GM19238 (cell line): ENCODE data around the gene CREB3L4.

Experiments
- DNase-seq: peaks from one replicate; pipeline ENCODE4 v3.0.0; 2011; ENCODE audit warnings: low spot score; ENCODE audit not compliant: insufficient read length

Gene CREB3L4

GRCh38 chr1:153967107-153967999, at the start of gene CREB3L4:
CREB3L4 (plus strand) TSS chr1:153967902; CDS start chr1:153968526, 624 bp downstream.
- peak; percentile 81 for DNase-seq

- DNase-seq, result no peak
These were observed 47.5 kb upstream of the CREB3L4 start for GRCh38 chr1:153919876-153920852.

GRCh38 chr1:153921080-153921802, 46.5 kb upstream of the CREB3L4 start:
- no peak for DNase-seq

DNA sequence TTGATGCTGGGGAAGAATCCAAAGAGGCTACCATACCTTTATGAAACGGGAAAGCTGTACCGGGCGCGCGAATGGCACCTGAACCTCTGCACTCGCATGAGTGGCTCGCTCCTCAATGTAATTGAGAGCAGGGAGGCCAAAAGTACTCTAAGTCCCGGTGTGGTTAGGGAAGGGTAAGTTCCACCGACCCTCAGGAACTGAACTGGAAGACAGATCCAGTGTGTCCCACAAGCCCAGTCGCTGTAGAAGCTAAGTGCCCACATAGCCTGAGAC, 46.0 kb upstream of the CREB3L4 start:
- no peak for DNase-seq

- DNase-seq, result peak; percentile 49
These were observed 45.4 kb upstream of the CREB3L4 start for GRCh38 chr1:153922076-153922971.

DNA sequence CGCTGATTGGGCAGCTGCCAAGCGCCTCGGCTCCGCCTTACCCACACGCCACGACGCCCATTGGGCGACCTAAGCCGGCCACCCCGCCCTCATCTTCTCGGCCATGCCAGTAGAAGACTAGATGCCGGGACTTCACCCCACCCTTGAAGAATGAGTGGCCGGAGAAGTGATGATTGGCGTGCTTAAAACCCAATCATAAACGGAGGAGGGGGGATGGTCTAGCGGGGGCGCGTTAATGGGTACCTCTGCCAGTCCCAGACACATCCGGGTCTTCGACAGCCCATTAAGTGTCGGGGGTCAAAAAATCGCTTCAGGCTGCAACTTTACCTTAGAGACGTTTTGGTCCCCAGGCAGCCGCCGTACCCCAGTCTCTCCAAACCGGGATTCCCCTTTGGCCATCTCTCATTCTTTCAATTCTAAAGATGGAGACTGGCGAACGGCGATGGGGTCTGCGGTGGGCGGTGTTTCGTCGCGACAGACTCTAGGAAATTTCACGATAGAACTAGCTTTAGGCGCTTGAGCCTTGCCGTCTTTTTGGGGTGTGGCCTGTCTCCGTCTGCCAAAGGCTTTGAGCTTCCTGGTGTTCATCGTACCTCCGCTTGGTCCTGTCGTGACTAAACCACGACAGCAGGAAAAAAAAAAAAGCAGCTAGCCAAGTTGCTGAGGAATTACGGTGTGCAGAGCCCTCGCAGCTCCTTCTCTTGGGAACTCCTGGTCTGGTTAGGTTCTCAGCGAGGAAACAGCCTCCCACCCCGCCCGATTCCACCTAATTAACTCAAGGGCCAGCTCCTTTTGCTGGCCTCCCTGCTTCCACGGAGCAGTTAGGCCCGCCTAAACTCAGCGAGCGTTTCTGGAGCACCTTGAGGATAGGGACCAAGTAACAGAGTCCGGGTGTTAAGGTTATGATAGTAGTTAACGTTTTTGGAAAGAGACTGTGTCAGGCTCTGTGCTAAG, 44.5 kb upstream of the CREB3L4 start, which contains the start of gene GATAD2B:
TSS of gene GATAD2B (minus strand) at position 1 of the 954 bp plus-strand sequence. CDS start 94,625 bp downstream, outside the sequence.
- DNase-seq, result peak; percentile 91

GRCh38 chr1:153926405-153926804, 41.3 kb upstream of the CREB3L4 start:
- DNase-seq, result no peak

DNA sequence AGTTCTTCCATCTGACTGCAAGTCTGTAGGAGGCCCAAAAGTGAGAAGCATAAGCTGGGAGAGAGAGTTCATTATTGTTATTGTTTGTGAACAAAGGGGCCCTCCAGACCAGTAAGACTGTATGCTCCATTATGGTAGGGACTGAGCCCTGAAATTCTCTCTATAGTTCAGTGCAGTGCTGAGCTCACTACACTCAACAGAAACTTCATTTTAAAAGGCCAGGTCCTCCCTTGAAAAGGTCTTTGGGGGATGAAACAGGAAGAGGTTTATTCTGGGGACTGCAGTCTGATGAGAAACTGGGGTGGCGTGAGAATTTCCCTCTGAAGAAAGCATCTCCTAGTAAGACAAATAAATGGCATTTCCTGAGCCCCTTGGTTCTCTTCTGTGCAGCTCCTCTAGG, 39.5 kb upstream of the CREB3L4 start:
- no peak for DNase-seq

DNA sequence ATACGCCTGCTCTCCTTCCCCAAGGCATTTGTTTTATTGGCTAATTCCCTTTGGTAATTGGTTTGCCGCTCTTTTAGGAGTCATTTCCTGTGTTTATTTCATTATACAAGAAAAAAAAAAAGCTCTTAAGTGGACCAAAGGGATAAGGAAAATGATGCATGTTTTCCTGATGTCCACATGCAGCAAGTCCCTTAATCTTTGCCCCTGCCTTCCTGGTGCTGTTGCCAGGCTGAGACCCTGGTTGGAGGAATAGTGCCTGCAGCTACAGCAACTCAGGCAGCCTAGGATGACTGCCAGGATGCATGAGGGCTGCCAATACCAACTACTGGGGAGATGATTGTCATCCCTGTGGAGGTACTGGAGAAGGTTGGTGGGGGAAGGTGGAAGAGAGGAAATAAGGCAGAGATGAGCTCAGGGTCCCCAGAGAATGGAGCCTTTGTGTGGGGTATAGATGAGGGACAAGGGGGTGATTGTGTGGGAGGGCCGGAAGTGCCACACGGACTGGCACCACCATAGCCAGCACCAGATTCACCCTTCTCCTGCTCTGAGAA, 38.8 kb upstream of the CREB3L4 start:
- no peak for DNase-seq

GRCh38 chr1:153929426-153929825, 38.3 kb upstream of the CREB3L4 start:
- no peak for DNase-seq

DNA sequence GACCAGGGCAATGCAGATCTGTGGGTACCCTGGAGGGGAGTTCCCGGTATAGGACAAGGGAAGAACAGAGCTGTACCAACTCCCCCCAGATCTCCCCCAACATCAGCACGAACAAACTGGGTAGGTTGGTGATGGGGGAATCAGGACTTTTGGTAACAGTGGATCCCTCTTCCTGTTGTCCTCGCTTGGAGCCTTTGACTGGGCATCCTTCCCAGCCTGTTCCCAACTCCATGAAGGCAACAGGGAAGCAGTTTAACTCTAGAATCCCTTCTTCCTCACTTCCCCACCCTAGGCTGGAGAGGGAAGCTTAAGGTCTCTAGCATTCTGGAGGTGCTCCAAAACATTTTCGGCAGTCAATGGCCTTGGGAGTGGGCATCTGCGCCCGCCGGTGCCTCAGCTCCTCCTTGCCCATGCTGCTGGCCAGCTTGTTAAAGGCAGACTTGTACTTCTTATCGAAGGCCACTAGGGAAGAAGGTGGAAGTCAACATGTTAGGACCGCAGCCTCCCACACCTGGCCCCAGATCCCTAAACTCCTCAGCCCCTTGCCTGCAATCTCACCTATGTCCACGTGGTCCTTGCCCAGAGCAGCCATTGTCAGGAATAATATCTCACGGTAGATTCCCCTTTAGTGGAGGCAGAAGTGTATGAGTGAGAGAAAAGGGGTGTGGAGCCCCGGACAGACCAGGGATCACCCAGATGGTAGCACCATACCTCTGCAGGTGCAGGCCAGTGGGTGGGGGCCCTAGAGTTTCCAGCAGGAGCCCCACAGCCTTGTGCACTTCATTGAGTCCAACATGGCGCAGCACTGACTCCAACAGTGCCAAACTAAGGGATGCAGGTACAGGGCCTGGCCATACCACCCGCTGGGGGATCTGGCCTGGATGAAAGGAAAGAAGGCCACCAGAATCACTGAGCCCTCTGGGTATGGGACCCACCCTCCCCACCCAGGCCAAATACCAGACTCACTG, 37.4 kb upstream of the CREB3L4 start:
- DNase-seq, result no peak

DNA sequence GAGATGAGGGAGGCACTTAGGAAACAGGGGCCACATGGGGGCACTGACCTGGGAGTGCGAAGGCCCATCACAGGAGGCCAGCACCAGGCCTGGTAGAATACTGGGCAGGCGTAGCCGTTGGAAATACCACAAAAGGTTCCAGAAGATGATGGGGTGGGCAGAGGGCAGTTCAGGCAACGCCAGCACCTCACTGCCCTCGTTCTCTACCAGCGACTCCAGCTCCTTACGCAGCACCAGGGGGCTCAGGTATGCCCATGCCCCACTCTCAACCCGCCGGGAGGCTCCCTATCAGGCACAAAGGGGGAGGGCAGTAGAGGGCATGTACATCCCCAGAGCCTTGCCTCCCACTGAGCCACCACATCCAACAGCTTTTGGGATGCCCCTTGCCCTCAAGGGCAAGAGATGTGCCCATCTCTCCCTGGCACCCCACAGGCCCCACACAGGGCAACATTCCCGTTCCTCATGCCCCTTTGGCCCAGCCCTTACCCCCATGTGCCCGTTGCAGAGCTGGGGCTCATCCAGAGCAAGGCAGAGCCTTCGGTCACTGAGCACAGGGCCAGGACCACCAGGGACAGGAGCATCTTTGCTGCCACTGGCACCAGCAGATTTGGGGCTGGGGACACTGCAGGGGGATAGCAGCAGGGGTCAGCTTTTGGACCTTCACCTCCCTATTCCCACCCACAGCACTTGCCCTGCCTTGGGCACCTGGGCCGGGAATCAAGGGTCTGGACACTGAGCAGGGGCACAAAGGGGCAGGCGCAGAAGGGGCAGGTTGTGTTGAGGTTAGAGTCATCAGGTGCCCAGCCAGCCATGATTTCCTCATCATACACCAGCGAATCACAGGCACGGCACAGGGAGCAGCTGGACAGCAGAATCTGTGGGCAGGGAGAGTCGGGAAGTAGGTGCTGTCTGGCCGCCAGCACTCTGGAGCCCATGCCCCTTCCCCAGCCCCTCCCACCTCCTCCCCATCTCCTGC, 35.3 kb upstream of the CREB3L4 start:
- DNase-seq, result no peak

- DNase-seq, result no peak
These were observed 34.3 kb upstream of the CREB3L4 start for GRCh38 chr1:153933430-153933829.

DNA sequence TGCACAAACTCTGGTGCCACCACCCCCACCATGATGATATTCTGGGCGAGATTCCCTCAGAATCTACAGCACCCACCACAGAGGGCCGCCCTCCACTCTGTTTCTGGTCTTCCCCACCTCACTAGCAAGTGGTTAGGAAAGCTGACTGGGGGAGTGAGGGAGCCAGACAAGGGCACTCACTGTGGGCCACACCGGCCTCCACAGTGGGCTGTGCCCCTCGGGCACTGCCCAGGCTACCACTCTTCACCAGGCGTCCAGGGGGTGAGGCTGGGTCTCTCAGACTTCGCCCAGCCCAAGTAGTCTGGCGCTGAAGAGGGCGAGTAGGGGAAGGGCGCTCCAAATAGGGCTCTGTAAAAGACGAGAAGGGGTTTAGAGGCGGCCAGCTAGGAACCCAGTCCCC, 33.7 kb upstream of the CREB3L4 start:
- DNase-seq, result no peak

DNA sequence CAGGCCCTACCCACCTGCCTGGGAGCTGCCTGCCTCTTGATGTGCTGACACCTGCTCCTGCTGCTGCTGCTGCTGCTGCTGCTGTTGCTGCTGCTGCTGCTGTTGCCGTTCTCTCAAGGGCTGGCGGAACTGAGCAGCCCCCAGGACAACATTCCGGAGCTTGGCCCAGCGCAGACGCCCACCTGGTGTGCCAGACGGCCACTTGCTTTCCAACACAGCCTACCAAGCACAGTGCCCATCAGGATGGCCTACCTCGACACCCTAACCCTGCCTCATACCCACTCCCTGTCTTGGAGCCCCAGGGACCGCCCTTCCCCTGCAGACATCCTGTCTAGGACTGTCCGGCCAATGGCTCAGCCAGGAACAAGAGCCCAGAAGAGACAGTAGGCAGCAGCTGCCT, 33.0 kb upstream of the CREB3L4 start:
- DNase-seq, result no peak

- no peak for DNase-seq
These were observed 31.5 kb upstream of the CREB3L4 start for GRCh38 chr1:153936011-153936802.
